ENCODE measurements around the gene CALML5. TPM values are rescaled to one million over a fixed set of nuclear protein-coding genes. Genes with fewer than 3 reads are reported as not detected.

CALML5 gene
- total RNA-seq (2022; extraction: Qiagen RNA extraction), result not detected in 5 replicates

GRCh38 chr10:5499493-5500140 lies at the start of gene CALML5:
Gene CALML5, minus strand, starts transcription at chr10:5499570. Its CDS starts 132 bp downstream, at chr10:5499438.

GRCh38 chr10:5524641-5525560 lies 25.5 kb upstream of the CALML5 start, which contains the start of gene CALML3:
Gene CALML3, plus strand, starts transcription at chr10:5524961. Its CDS starts 125 bp downstream, at chr10:5525086.

Other genes starting within 250 kb of the CALML5 start
- gene UCN3, start 134.6 kb downstream of the CALML5 start, total RNA-seq (2022; extraction: Qiagen RNA extraction), result not detected in 5 replicates
- gene TUBAL3, start 94.7 kb downstream of the CALML5 start, total RNA-seq (2022; extraction: Qiagen RNA extraction), result 0.18 to 0.24 TPM (median 0.24 TPM) in 5 replicates
- gene NET1, start 87.0 kb downstream of the CALML5 start, total RNA-seq (2022; extraction: Qiagen RNA extraction), result 44.5 to 61.5 TPM (median 56.0 TPM) in 5 replicates
- gene CALML3, start 25.4 kb upstream of the CALML5 start, total RNA-seq (2022; extraction: Qiagen RNA extraction), result 0.02 TPM in 1 of 5 replicates, not detected in the others
- 20.7 to 24.6 TPM (median 22.9 TPM) in 5 replicates for gene ASB13, start 167.0 kb upstream of the CALML5 start, total RNA-seq (2022; extraction: Qiagen RNA extraction)
- gene TASOR2, start 185.3 kb upstream of the CALML5 start, total RNA-seq (2022; extraction: Qiagen RNA extraction), result 25.5 to 45.0 TPM (median 40.5 TPM) in 5 replicates

All from A549 treated with dexamethasone at 1 μM for 4 hours (cell line).